WTC11 (cell line): ENCODE data around the gene INO80. TPM values are rescaled to one million over a fixed set of nuclear protein-coding genes. Genes with fewer than 3 reads are reported as not detected.

ENCODE experiments used
- ATAC-seq: fragments of 200-7000 bp; cut with Tn5 transposase; 2 replicates; pipeline ENCODE4 v1.10.0; 2021; ENCODE audit warnings: mild to moderate bottlenecking, moderate library complexity
- CTCF ChIA-PET: fragments of 300-600 bp; sonication (Branson Sonifier 250); formaldehyde crosslinking; loops from one replicate; lab custom pipeline; 2021; ENCODE audit warnings: antibody characterized with exemption; lab: Charles Lee
- POLR2A ChIA-PET: fragments of 350-600 bp; sonication (Branson Sonifier 250); formaldehyde crosslinking; loops from one replicate; lab custom pipeline; 2021; ENCODE audit warnings: antibody characterized with exemption; lab: Charles Lee
- DNase-seq: peaks from one replicate; pipeline ENCODE4 v3.0.0; 2021; ENCODE audit warnings: low spot score
- H3K27ac Mint-ChIP-seq: 2 replicates; pipeline ENCODE4 v1.8.0; 2021; ENCODE audit warnings: mixed read lengths
- H3K27me3 Mint-ChIP-seq: 2 replicates; pipeline ENCODE4 v1.8.0; 2021; ENCODE audit warnings: low read depth, mild to moderate bottlenecking, moderate library complexity, mixed read lengths
- H3K36me3 Mint-ChIP-seq: 2 replicates; pipeline ENCODE4 v1.8.0; 2021; ENCODE audit warnings: mixed read lengths
- H3K4me1 Mint-ChIP-seq: 2 replicates; pipeline ENCODE4 v1.8.0; 2022; ENCODE audit warnings: mixed read lengths
- H3K4me3 Mint-ChIP-seq: 2 replicates; pipeline ENCODE4 v1.8.0; 2021; ENCODE audit warnings: mild to moderate bottlenecking, moderate library complexity, mixed read lengths
- H3K9me3 Mint-ChIP-seq: 2 replicates; pipeline ENCODE4 v1.8.0; 2021; ENCODE audit warnings: mixed read lengths
- CREB1 ChIP-seq: sonication (generic); formaldehyde crosslinking; IDR thresholded peaks from 2 replicates; pipeline ENCODE4 v1.8.0; 2023; ENCODE audit warnings: mild to moderate bottlenecking, missing genetic modification reagents
- EMX1 ChIP-seq: fragments of 250-450 bp; sonication (Bioruptor Pico); IDR thresholded peaks from 2 replicates; pipeline ENCODE4 v1.8.0; 2021; ENCODE audit warnings: mild to moderate bottlenecking
- ESRRA ChIP-seq: sonication (generic); formaldehyde crosslinking; IDR thresholded peaks from 2 replicates; pipeline ENCODE4 v1.8.1; 2022; ENCODE audit warnings: mild to moderate bottlenecking, missing genetic modification reagents, borderline replicate concordance
- ETV6 ChIP-seq: sonication (generic); formaldehyde crosslinking; IDR thresholded peaks from 2 replicates; pipeline ENCODE4 v1.8.1; 2022; ENCODE audit warnings: mild to moderate bottlenecking, missing genetic modification reagents
- FOXK1 ChIP-seq: sonication (generic); formaldehyde crosslinking; IDR thresholded peaks from 2 replicates; pipeline ENCODE4 v1.8.0; 2022; ENCODE audit warnings: mild to moderate bottlenecking, moderate library complexity, missing genetic modification reagents
- FOXP1 ChIP-seq: sonication (generic); formaldehyde crosslinking; IDR thresholded peaks from 2 replicates; pipeline ENCODE4 v1.8.0; 2022; ENCODE audit warnings: missing genetic modification reagents, mild to moderate bottlenecking, moderate library complexity, borderline replicate concordance
- HMGA2 ChIP-seq: fragments of 250-450 bp; sonication (Bioruptor Pico); IDR thresholded peaks from 2 replicates; pipeline ENCODE4 v1.4.0; 2021; ENCODE audit warnings: mild to moderate bottlenecking, moderate library complexity
- JUN ChIP-seq: sonication (generic); formaldehyde crosslinking; IDR thresholded peaks from 2 replicates; pipeline ENCODE4 v1.8.0; 2023; ENCODE audit warnings: mild to moderate bottlenecking, missing genetic modification reagents
- NFATC4 ChIP-seq: fragments of 250-450 bp; sonication (Bioruptor Pico); IDR thresholded peaks from 2 replicates; pipeline ENCODE4 v1.9.0; 2021; ENCODE audit warnings: mild to moderate bottlenecking
- NR2C2 ChIP-seq: sonication (generic); formaldehyde crosslinking; IDR thresholded peaks from 2 replicates; pipeline ENCODE4 v1.8.0; 2022; ENCODE audit warnings: mild to moderate bottlenecking, missing genetic modification reagents
- OVOL2 ChIP-seq: fragments of 250-450 bp; sonication (Bioruptor Pico); IDR thresholded peaks from 2 replicates; pipeline ENCODE4 v1.9.0; 2021; ENCODE audit warnings: mild to moderate bottlenecking, borderline replicate concordance
- RORB ChIP-seq: fragments of 250-450 bp; sonication (Bioruptor Pico); IDR thresholded peaks from 2 replicates; pipeline ENCODE4 v1.9.0; 2021; ENCODE audit warnings: mild to moderate bottlenecking
- SMAD4 ChIP-seq: sonication (generic); formaldehyde crosslinking; IDR thresholded peaks from 2 replicates; pipeline ENCODE4 v1.8.0; 2022; ENCODE audit warnings: mild to moderate bottlenecking, missing genetic modification reagents
- SP1 ChIP-seq: sonication (generic); formaldehyde crosslinking; conservative IDR thresholded peaks from 2 replicates; pipeline ENCODE4 v1.8.1; 2022; ENCODE audit warnings: missing genetic modification reagents
- TEAD1 ChIP-seq: sonication (generic); formaldehyde crosslinking; IDR thresholded peaks from 2 replicates; pipeline ENCODE4 v1.8.0; 2022; ENCODE audit warnings: mild to moderate bottlenecking, missing genetic modification reagents
- ZNF121 ChIP-seq: sonication (generic); formaldehyde crosslinking; IDR thresholded peaks from 2 replicates; pipeline ENCODE4 v1.8.0; 2023; ENCODE audit warnings: missing genetic modification reagents
- ZNF317 ChIP-seq: sonication (generic); formaldehyde crosslinking; IDR thresholded peaks from 2 replicates; pipeline ENCODE4 v1.8.1; 2023; ENCODE audit warnings: low read depth, mild to moderate bottlenecking, moderate library complexity, missing genetic modification reagents, borderline replicate concordance
- ZNF396 ChIP-seq: fragments of 250-450 bp; sonication (Bioruptor Pico); IDR thresholded peaks from 2 replicates; pipeline ENCODE4 v1.8.0; 2021; ENCODE audit warnings: mild to moderate bottlenecking, moderate library complexity, borderline replicate concordance
- ZNF416 ChIP-seq: fragments of 250-450 bp; sonication (Bioruptor Pico); IDR thresholded peaks from 2 replicates; pipeline ENCODE4 v1.9.0; 2021; ENCODE audit warnings: mild to moderate bottlenecking, inconsistent platforms
- total RNA-seq: library from RNA; stranded (reverse); gene quantifications from 3 replicates; pipeline ENCODE4 v1.2.3, GENCODE V29; 2021
- TF ChIP-seq, protein P1 (sequence below): sonication (generic); formaldehyde crosslinking; IDR thresholded peaks from 2 replicates; pipeline ENCODE4 v1.8.1; 2022; ENCODE audit warnings: mild to moderate bottlenecking, missing genetic modification reagents, moderate library complexity, borderline replicate concordance
- TF ChIP-seq, protein P2 (sequence below): sonication (generic); formaldehyde crosslinking; IDR thresholded peaks from 2 replicates; pipeline ENCODE4 v1.8.1; 2023; ENCODE audit warnings: mild to moderate bottlenecking, missing genetic modification reagents
- TF ChIP-seq, protein P3 (sequence below): fragments of 250-450 bp; sonication (Bioruptor Pico); conservative IDR thresholded peaks from 2 replicates; pipeline ENCODE4 v1.9.0; 2021; ENCODE audit warnings: mild to moderate bottlenecking
- TF ChIP-seq, protein P4 (sequence below): sonication (generic); formaldehyde crosslinking; IDR thresholded peaks from 2 replicates; pipeline ENCODE4 v1.8.0; 2022; ENCODE audit warnings: mild to moderate bottlenecking, missing genetic modification reagents
- TF ChIP-seq, protein P5 (sequence below): sonication (generic); formaldehyde crosslinking; IDR thresholded peaks from 2 replicates; pipeline ENCODE4 v1.8.0; 2023; ENCODE audit warnings: missing genetic modification reagents
- TF ChIP-seq, protein P6 (sequence below): sonication (generic); formaldehyde crosslinking; IDR thresholded peaks from 2 replicates; pipeline ENCODE4 v1.8.0; 2022; ENCODE audit warnings: mild to moderate bottlenecking, missing genetic modification reagents
- TF ChIP-seq, protein P7 (sequence below): fragments of 200-600 bp; IDR thresholded peaks from 2 replicates; pipeline ENCODE4 v1.8.0; 2022; ENCODE audit warnings: antibody characterized with exemption

Gene INO80
- total RNA-seq, 1 experiment from 2014 or later, result 20.6 TPM

DNA sequence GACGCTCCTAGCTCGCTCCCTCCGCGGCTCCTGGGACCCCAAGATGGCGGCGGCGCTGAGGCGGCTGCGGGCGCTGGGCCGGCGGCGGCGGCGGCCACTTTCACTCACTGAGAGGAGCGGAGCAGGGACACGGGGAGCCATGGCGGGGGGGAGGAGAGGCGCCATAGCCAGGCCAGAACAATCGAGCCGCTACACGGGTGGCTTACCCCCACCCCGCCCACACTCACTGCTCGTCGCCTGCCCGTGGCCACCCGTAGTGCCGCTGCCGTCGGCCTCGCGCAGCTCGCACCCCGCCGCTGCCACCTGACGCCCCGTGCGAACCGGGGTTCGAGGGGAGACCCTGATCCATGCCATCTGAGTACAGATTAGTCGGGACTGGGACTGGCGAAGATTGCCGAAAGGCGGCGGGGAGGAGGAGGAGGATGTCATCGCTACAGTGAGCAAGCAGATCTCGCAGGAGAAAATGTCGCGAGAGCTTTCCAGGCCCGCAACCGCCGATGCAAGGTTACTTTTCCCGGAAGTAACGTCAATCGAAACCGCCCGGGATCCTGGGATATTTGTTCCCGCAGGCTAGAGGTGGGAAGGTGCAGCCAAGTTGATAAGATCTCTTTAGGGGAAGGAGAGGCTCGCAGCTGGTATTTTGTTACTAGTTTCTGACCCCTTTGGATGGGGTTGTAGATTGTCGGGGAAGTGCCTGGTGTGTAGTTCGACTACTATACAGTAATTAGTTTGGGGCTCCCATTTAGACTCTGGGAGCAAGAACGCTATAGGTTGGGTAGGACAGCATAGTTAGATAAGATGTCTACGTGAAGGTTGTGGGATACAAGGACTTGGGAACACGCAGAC is at the start of gene INO80 (continued):
- TF ChIP-seq, protein P1, sequence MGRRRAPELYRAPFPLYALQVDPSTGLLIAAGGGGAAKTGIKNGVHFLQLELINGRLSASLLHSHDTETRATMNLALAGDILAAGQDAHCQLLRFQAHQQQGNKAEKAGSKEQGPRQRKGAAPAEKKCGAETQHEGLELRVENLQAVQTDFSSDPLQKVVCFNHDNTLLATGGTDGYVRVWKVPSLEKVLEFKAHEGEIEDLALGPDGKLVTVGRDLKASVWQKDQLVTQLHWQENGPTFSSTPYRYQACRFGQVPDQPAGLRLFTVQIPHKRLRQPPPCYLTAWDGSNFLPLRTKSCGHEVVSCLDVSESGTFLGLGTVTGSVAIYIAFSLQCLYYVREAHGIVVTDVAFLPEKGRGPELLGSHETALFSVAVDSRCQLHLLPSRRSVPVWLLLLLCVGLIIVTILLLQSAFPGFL (CRISPR knock-in tag), result no peak
- TF ChIP-seq HMGA2 (CRISPR knock-in tag) (no peak), NFATC4 (no peak), CREB1 (no peak), SP1 (CRISPR knock-in tag) (peak; percentile 73), FOXK1 (no peak), SMAD4 (no peak), ZNF317 (CRISPR knock-in tag) (no peak), TEAD1 (peak; percentile 59; the same call in 1 of the 2 replicates), ZNF416 (CRISPR knock-in tag) (peak; percentile 60; the same call in 1 of the 2 replicates), ETV6 (CRISPR knock-in tag) (peak; percentile 65), EMX1 (no peak), RORB (CRISPR knock-in tag) (no peak), OVOL2 (CRISPR knock-in tag) (no peak), ZNF396 (CRISPR knock-in tag) (no peak), NR2C2 (CRISPR knock-in tag) (no peak), JUN (CRISPR knock-in tag) (peak; percentile 41; the same call in 1 of the 2 replicates)
- TF ChIP-seq, protein P2, sequence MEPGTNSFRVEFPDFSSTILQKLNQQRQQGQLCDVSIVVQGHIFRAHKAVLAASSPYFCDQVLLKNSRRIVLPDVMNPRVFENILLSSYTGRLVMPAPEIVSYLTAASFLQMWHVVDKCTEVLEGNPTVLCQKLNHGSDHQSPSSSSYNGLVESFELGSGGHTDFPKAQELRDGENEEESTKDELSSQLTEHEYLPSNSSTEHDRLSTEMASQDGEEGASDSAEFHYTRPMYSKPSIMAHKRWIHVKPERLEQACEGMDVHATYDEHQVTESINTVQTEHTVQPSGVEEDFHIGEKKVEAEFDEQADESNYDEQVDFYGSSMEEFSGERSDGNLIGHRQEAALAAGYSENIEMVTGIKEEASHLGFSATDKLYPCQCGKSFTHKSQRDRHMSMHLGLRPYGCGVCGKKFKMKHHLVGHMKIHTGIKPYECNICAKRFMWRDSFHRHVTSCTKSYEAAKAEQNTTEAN (CRISPR knock-in tag), result no peak
- TF ChIP-seq, protein P3, sequence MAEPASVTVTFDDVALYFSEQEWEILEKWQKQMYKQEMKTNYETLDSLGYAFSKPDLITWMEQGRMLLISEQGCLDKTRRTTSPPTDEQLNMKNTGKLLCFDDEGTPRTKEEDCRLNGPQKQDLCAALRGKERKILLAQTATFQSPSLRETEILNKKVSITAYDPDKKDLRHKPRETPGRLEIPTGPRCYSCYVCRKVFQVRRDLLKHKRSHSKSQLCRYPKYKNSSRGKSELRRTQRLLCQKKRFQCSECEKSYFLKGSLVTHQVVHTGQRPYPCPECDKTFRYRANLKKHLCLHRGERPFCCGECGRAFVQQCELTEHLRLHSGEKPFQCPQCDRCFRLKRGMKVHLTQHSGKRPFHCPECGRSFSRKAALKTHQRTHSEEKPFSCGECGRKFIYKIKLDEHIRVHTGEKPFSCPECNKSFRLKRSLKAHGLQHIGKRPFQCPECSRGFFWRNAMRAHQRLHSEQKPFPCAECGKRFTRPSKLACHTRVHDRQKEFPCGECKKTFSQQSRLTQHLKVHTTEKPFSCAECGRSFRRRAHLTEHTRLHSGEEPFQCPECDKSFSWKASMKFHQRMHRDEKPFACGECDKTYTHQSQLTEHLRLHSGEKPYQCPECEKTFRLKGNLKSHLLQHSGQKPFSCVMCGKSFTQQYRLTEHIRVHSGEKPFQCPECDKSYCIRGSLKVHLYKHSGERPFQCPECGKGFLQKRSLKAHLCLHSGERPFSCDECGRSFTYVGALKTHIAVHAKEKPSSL (CRISPR knock-in tag), result no peak
- TF ChIP-seq, protein P4, sequence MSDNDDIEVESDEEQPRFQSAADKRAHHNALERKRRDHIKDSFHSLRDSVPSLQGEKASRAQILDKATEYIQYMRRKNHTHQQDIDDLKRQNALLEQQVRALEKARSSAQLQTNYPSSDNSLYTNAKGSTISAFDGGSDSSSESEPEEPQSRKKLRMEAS (CRISPR knock-in tag), result peak; percentile 64; the same call in 1 of the 2 replicates
- TF ChIP-seq, protein P5, sequence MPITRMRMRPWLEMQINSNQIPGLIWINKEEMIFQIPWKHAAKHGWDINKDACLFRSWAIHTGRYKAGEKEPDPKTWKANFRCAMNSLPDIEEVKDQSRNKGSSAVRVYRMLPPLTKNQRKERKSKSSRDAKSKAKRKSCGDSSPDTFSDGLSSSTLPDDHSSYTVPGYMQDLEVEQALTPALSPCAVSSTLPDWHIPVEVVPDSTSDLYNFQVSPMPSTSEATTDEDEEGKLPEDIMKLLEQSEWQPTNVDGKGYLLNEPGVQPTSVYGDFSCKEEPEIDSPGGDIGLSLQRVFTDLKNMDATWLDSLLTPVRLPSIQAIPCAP (CRISPR knock-in tag), result no peak
- TF ChIP-seq, protein P6, sequence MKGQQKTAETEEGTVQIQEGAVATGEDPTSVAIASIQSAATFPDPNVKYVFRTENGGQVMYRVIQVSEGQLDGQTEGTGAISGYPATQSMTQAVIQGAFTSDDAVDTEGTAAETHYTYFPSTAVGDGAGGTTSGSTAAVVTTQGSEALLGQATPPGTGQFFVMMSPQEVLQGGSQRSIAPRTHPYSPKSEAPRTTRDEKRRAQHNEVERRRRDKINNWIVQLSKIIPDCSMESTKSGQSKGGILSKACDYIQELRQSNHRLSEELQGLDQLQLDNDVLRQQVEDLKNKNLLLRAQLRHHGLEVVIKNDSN, result peak; percentile 39; the same call in 1 of the 2 replicates

DNA sequence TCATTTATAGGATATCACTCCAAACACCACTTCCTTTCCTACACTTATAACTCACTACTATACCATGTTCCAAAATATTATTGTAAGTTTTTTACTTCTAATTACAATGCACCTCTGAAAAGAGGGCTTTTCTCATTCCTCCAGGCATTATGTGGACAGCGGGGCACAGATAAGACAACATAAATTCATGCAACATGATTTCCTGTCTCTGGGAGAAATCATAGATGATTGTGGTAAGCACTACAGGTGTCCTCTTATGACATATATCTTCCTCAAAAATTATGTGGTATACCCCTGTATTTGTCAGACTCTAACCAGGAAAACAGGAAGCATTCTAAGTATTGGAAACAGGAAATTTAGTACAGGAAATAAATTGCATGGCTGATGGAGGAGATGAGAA is 45.7 kb upstream of the INO80 start:
- no peaks in the 10 kb centered on the region for H3K27me3 Mint-ChIP-seq
- no peaks in the 10 kb centered on the region for H3K4me1 Mint-ChIP-seq
- no peak overlapping the region for H3K4me3 Mint-ChIP-seq
- DNase-seq, result no peak
- no peaks in the 10 kb centered on the region for H3K36me3 Mint-ChIP-seq
- no peak for ATAC-seq
- CTCF ChIA-PET, result no interaction called here
- TF ChIP-seq ZNF121 (CRISPR knock-in tag) (no peak), CREB1 (no peak), FOXP1 (no peak), ESRRA (CRISPR knock-in tag) (no peak), HMGA2 (CRISPR knock-in tag) (no peak)
- TF ChIP-seq, protein P7, sequence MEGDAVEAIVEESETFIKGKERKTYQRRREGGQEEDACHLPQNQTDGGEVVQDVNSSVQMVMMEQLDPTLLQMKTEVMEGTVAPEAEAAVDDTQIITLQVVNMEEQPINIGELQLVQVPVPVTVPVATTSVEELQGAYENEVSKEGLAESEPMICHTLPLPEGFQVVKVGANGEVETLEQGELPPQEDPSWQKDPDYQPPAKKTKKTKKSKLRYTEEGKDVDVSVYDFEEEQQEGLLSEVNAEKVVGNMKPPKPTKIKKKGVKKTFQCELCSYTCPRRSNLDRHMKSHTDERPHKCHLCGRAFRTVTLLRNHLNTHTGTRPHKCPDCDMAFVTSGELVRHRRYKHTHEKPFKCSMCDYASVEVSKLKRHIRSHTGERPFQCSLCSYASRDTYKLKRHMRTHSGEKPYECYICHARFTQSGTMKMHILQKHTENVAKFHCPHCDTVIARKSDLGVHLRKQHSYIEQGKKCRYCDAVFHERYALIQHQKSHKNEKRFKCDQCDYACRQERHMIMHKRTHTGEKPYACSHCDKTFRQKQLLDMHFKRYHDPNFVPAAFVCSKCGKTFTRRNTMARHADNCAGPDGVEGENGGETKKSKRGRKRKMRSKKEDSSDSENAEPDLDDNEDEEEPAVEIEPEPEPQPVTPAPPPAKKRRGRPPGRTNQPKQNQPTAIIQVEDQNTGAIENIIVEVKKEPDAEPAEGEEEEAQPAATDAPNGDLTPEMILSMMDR, result no peak
- POLR2A ChIA-PET, result no interaction called here
- no peaks in the 10 kb centered on the region for H3K9me3 Mint-ChIP-seq
- H3K27ac Mint-ChIP-seq, result no peak overlapping the region
